SH-SY5Y (cell line): ENCODE results near the gene ALG8.

Source experiments
- GATA2 ChIP-seq: IDR thresholded peaks from 2 replicates; pipeline ENCODE4 v1.6.1; 2011; ENCODE audit warnings: mild to moderate bottlenecking, low read depth, low read length
- GATA3 ChIP-seq: IDR thresholded peaks from 2 replicates; pipeline ENCODE4 v1.6.1; 2011; ENCODE audit warnings: low read depth, mild to moderate bottlenecking, low read length, moderate library complexity

DNA sequence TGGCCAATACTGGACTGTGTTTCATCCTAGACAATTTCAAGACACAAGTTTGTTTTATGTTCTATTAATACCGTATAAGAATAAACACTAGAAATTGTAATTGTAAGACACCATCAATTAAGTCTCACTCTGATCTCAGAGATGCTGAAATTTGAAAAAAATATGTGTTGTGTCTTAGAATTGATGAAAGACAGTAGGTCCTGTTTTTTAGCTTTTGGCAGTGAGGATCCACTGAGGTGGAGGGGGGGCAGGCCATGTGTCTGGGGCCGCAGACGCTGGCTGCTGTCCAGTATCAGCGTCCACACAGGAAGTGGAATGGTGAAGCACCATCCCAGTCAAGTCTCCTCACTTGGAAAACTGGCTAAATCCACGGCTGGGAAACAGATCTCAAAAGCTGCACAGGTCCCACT lies 22.5 kb upstream of the ALG8 start:
- TF ChIP-seq GATA2 (no peak), GATA3 (no peak)
